GM12878 (cell line): ENCODE data around the gene CDC37L1. TPM values are rescaled to one million over a fixed set of nuclear protein-coding genes. Genes with fewer than 3 reads are reported as not detected.

Source experiments
- ATF7 ChIP-seq: fragments of 450-650 bp; IDR thresholded peaks from 2 replicates; pipeline ENCODE4 v1.6.1; 2016; ENCODE audit warnings: low read depth, mild to moderate bottlenecking
- CREB1 ChIP-seq: IDR thresholded peaks from 2 replicates; pipeline ENCODE4 v1.6.1; 2012; ENCODE audit warnings: low read depth, mild to moderate bottlenecking, inconsistent platforms
- DPF2 ChIP-seq: fragments of 450-650 bp; IDR thresholded peaks from 2 replicates; pipeline ENCODE4 v1.6.1; 2017; ENCODE audit warnings: mild to moderate bottlenecking
- FOXM1 ChIP-seq: IDR thresholded peaks from 2 replicates; pipeline ENCODE4 v1.6.1; 2012; ENCODE audit warnings: low read depth, mild to moderate bottlenecking, inconsistent platforms, low read length, moderate library complexity
- HDGF ChIP-seq: fragments of 450-650 bp; IDR thresholded peaks from 2 replicates; pipeline ENCODE4 v1.6.1; 2016; ENCODE audit warnings: antibody characterized with exemption
- JUNB ChIP-seq: IDR thresholded peaks from 2 replicates; pipeline ENCODE4 v1.6.1; 2016; ENCODE audit warnings: antibody characterized with exemption, mild to moderate bottlenecking
- JUND ChIP-seq: IDR thresholded peaks from 2 replicates; pipeline ENCODE4 v1.6.1; 2012; ENCODE audit warnings: low read depth, mild to moderate bottlenecking, low read length, improper control_type of control experiment, moderate library complexity
- MYC ChIP-seq: IDR thresholded peaks from 2 replicates; pipeline ENCODE4 v1.6.1; 2011; ENCODE audit warnings: mild to moderate bottlenecking, low read length, moderate library complexity, inconsistent platforms; ENCODE audit not compliant: insufficient read depth, insufficient replicate concordance, insufficient read length, severe bottlenecking
- NFYA ChIP-seq: IDR thresholded peaks from 2 replicates; pipeline ENCODE4 v1.6.1; 2011; ENCODE audit warnings: low read depth, mild to moderate bottlenecking, low read length, improper control_type of control experiment, borderline replicate concordance
- NKRF ChIP-seq: fragments of 450-650 bp; conservative IDR thresholded peaks from 2 replicates; pipeline ENCODE4 v1.6.1; 2017; ENCODE audit warnings: mild to moderate bottlenecking, moderate library complexity
- NR2F1 ChIP-seq: fragments of 450-650 bp; conservative IDR thresholded peaks from 2 replicates; pipeline ENCODE4 v1.6.1; 2017; ENCODE audit warnings: mild to moderate bottlenecking
- RBBP5 ChIP-seq: fragments of 200-600 bp; sonication (generic); conservative IDR thresholded peaks from 2 replicates; pipeline ENCODE4 v1.6.1; 2016
- SKIL ChIP-seq: fragments of 450-650 bp; IDR thresholded peaks from 2 replicates; pipeline ENCODE4 v1.6.1; 2017; ENCODE audit warnings: mild to moderate bottlenecking, low read depth, inconsistent platforms; ENCODE audit not compliant: poor library complexity, severe bottlenecking
- TCF12 ChIP-seq: IDR thresholded peaks from 2 replicates; pipeline ENCODE4 v1.6.1; 2011; ENCODE audit warnings: low read depth, mild to moderate bottlenecking, low read length
- TCF7 ChIP-seq: IDR thresholded peaks from 2 replicates; pipeline ENCODE4 v1.6.1; 2014; ENCODE audit warnings: antibody characterized with exemption, borderline replicate concordance
- YBX1 ChIP-seq: fragments of 450-650 bp; IDR thresholded peaks from 2 replicates; pipeline ENCODE4 v1.6.1; 2016; ENCODE audit warnings: antibody characterized with exemption
- ZBTB4 ChIP-seq: fragments of 450-650 bp; formaldehyde crosslinking; IDR thresholded peaks from 2 replicates; pipeline ENCODE4 v1.4.0; 2022; ENCODE audit warnings: mild to moderate bottlenecking, moderate library complexity
- ZNF207 ChIP-seq: fragments of 450-650 bp; IDR thresholded peaks from 2 replicates; pipeline ENCODE4 v1.6.1; 2014; ENCODE audit warnings: antibody characterized with exemption, mild to moderate bottlenecking, borderline replicate concordance
- ZNF384 ChIP-seq: IDR thresholded peaks from 2 replicates; pipeline ENCODE4 v1.6.1; 2012; ENCODE audit warnings: low read depth, mild to moderate bottlenecking, low read length, improper control_type of control experiment, borderline replicate concordance
- ZNF622 ChIP-seq: fragments of 450-650 bp; IDR thresholded peaks from 2 replicates; pipeline ENCODE4 v1.6.1; 2017; ENCODE audit warnings: mild to moderate bottlenecking, inconsistent platforms
- polyA plus RNA-seq, 11 experiments: library from polyadenylated mRNA; depleted of rRNA in 4 of 11; unstranded in 6 of 11; stranded (reverse) in 5 of 11; fragments of >200 nt; fragmentation: Nextera tagmentation in 4 of 11; fragmentation: Illumina TruSeq in 1 of 11; extraction: Ambion mirVana in 4 of 11; extraction: Trizol in 1 of 11; gene quantifications; 1 replicate in 1 of 11; 2 replicates in 10 of 11; pipeline versions ENCODE4 v1.2.1 to v1.2.3, GENCODE V29; 2011 to 2016; ENCODE audit warnings: inconsistent platforms in 2 of 11, missing spikeins in 2 of 11, low read depth in 1 of 11
- total RNA-seq, 4 experiments: library from RNA; depleted of rRNA in 3 of 4; stranded (reverse); fragments of >200 nt in 3 of 4; fragmentation: Illumina TruSeq in 1 of 4; extraction: Trizol in 1 of 4; gene quantifications; 2 replicates each; pipeline versions ENCODE4 v1.2.1 to v1.2.3, GENCODE V29; 2013 to 2021
- TF ChIP-seq, protein P1 (sequence below): fragments of 450-650 bp; IDR thresholded peaks from 2 replicates; pipeline ENCODE4 v1.6.1; 2016; ENCODE audit warnings: mild to moderate bottlenecking
- TF ChIP-seq, protein P2 (sequence below): IDR thresholded peaks from 2 replicates; pipeline ENCODE4 v1.6.1; 2012; ENCODE audit warnings: low read depth, low read length, improper control_type of control experiment

Gene CDC37L1
- total and polyA plus RNA-seq, 10 of the 15 experiments (the other 5 are each of a cell fraction or from before 2014, with no cell fraction given) = 2.2 to 16.6 (median 8.2) TPM

GRCh38 chr9:4679268-4680172 lies at the start of gene CDC37L1 (continued):
- TF ChIP-seq SKIL (no peak), CREB1 (peak; percentile 94), DPF2 (0 out of 2 replicates have a peak, but pooled peaks have one; percentile 58), ZNF384 (no peak), JUND (no peak), ZNF622 (no peak), HDGF (0 out of 2 replicates have a peak, but pooled peaks have one; percentile 19), NKRF (peak; percentile 53), RBBP5 (no peak), MYC (no peak), ATF7 (peak; percentile 15; the same call in 1 of the 2 replicates), JUNB (no peak), NR2F1 (no peak), YBX1 (no peak), TCF7 (peak; percentile 20; the same call in 1 of the 2 replicates), ZBTB4 (CRISPR knock-in tag) (no peak), NFYA (no peak), TCF12 (peak; percentile 55; the same call in 1 of the 2 replicates), ZNF207 (0 out of 2 replicates have a peak, but pooled peaks have one; percentile 50), FOXM1 (0 out of 2 replicates have a peak, but pooled peaks have one; percentile 11)
- TF ChIP-seq, protein P1, sequence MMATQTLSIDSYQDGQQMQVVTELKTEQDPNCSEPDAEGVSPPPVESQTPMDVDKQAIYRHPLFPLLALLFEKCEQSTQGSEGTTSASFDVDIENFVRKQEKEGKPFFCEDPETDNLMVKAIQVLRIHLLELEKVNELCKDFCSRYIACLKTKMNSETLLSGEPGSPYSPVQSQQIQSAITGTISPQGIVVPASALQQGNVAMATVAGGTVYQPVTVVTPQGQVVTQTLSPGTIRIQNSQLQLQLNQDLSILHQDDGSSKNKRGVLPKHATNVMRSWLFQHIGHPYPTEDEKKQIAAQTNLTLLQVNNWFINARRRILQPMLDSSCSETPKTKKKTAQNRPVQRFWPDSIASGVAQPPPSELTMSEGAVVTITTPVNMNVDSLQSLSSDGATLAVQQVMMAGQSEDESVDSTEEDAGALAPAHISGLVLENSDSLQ = no peak
- TF ChIP-seq, protein P2, sequence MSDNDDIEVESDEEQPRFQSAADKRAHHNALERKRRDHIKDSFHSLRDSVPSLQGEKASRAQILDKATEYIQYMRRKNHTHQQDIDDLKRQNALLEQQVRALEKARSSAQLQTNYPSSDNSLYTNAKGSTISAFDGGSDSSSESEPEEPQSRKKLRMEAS = peak; percentile 68
